GM23338 (cell line): ENCODE data around the gene NT5DC4. TPM values are rescaled to one million over a fixed set of nuclear protein-coding genes. Genes with fewer than 3 reads are reported as not detected.

Experiments
- ATAC-seq: fragments of 200-7000 bp; cut with Tn5 transposase; 3 replicates; pipeline ENCODE4 v1.9.1; 2020
- DNase-seq: peaks from one replicate; pipeline ENCODE4 v3.0.0-alpha.2; 2015; ENCODE audit warnings: low spot score
- H2AFZ ChIP-seq: fragments of 200-600 bp; sonication (generic); 2 replicates; pipeline ENCODE4 v1.8.0; 2016; ENCODE audit warnings: antibody characterized with exemption, mild to moderate bottlenecking, moderate library complexity
- H3F3A ChIP-seq: fragments of 200-600 bp; sonication (generic); replicated peaks from 2 replicates; pipeline ENCODE4 v1.8.0; 2017; ENCODE audit warnings: antibody characterized with exemption, mixed run types, low read depth
- H3K27ac ChIP-seq: fragments of 200-600 bp; sonication (generic); 2 replicates; pipeline ENCODE4 v1.6.1; 2016; ENCODE audit warnings: low read depth
- H3K27me3 ChIP-seq: fragments of 200-600 bp; sonication (generic); 2 replicates; pipeline ENCODE4 v1.8.0; 2016; ENCODE audit warnings: mild to moderate bottlenecking, mixed run types, moderate library complexity; ENCODE audit not compliant: insufficient read depth
- H3K36me3 ChIP-seq: fragments of 200-600 bp; sonication (generic); 2 replicates; pipeline ENCODE4 v1.8.0; 2016; ENCODE audit warnings: mild to moderate bottlenecking; ENCODE audit not compliant: insufficient read depth
- H3K4me1 ChIP-seq: fragments of 200-600 bp; sonication (generic); 2 replicates; pipeline ENCODE4 v1.8.0; 2016; ENCODE audit warnings: mild to moderate bottlenecking, moderate library complexity; ENCODE audit not compliant: insufficient read depth
- H3K4me2 ChIP-seq: fragments of 200-600 bp; sonication (generic); 2 replicates; pipeline ENCODE4 v1.7.1; 2017; ENCODE audit warnings: mixed run types
- H3K4me3 ChIP-seq: fragments of 200-600 bp; sonication (generic); 2 replicates; pipeline ENCODE4 v1.6.1; 2016; ENCODE audit warnings: mixed run types
- H3K79me2 ChIP-seq: fragments of 200-600 bp; sonication (generic); replicated peaks from 2 replicates; pipeline ENCODE4 v1.8.0; 2017; ENCODE audit warnings: mild to moderate bottlenecking; ENCODE audit not compliant: insufficient read depth
- H3K9me2 ChIP-seq: fragments of 200-600 bp; sonication (generic); 2 replicates; pipeline ENCODE4 v1.8.0; 2017; ENCODE audit not compliant: insufficient read depth
- H4K20me1 ChIP-seq: fragments of 200-600 bp; sonication (generic); replicated peaks from 2 replicates; pipeline ENCODE4 v1.8.0; 2017; ENCODE audit warnings: mild to moderate bottlenecking; ENCODE audit not compliant: insufficient read depth
- H3K27ac Mint-ChIP-seq: 2 replicates; pipeline ENCODE4 v1.8.0; 2020; ENCODE audit warnings: inconsistent platforms, mild to moderate bottlenecking, moderate library complexity, mixed read lengths
- H3K27me3 Mint-ChIP-seq: 3 replicates; pipeline ENCODE4 v1.8.0; 2022; ENCODE audit warnings: low read depth, mild to moderate bottlenecking, moderate library complexity, mixed read lengths, inconsistent platforms; ENCODE audit not compliant: insufficient read depth, poor library complexity
- H3K36me3 Mint-ChIP-seq: 3 replicates; pipeline ENCODE4 v1.8.0; 2021; ENCODE audit warnings: low read depth, mild to moderate bottlenecking, inconsistent platforms, moderate library complexity, mixed read lengths
- H3K4me1 Mint-ChIP-seq: 3 replicates; pipeline ENCODE4 v1.8.0; 2020; ENCODE audit warnings: mild to moderate bottlenecking, inconsistent platforms, mixed read lengths
- H3K4me3 Mint-ChIP-seq: 3 replicates; pipeline ENCODE4 v1.8.0; 2021; ENCODE audit warnings: moderate library complexity, mild to moderate bottlenecking, inconsistent platforms, mixed read lengths
- H3K9me3 Mint-ChIP-seq: 3 replicates; pipeline ENCODE4 v1.8.0; 2020; ENCODE audit warnings: moderate library complexity, mild to moderate bottlenecking, inconsistent platforms, mixed read lengths
- EZH2 ChIP-seq: fragments of 200-600 bp; sonication (generic); IDR thresholded peaks from one replicate; pipeline ENCODE4 v1.8.0; 2017; ENCODE audit warnings: antibody characterized with exemption, mild to moderate bottlenecking, low read depth; ENCODE audit not compliant: unreplicated experiment
- EZH2phosphoT487 ChIP-seq: fragments of 200-600 bp; sonication (generic); IDR thresholded peaks from one replicate; pipeline ENCODE4 v1.8.1; 2018; ENCODE audit warnings: antibody characterized with exemption; ENCODE audit not compliant: unreplicated experiment
- NANOG ChIP-seq: IDR thresholded peaks from 2 replicates; pipeline ENCODE4 v1.6.1; 2016; ENCODE audit warnings: antibody characterized with exemption, borderline replicate concordance
- ZNF114 ChIP-seq: fragments of 250-450 bp; sonication (Bioruptor Pico); IDR thresholded peaks from 2 replicates; pipeline ENCODE4 v1.5.0; 2020; ENCODE audit warnings: mild to moderate bottlenecking, moderate library complexity
- ZNF331 ChIP-seq: fragments of 250-450 bp; sonication (Bioruptor Pico); IDR thresholded peaks from 2 replicates; pipeline ENCODE4 v1.5.0; 2020; ENCODE audit warnings: low read depth, mild to moderate bottlenecking, moderate library complexity
- polyA plus RNA-seq: library from polyadenylated mRNA; unstranded; fragments of >200 nt; fragmentation: Nextera tagmentation; extraction: Ambion mirVana; gene quantifications from 2 replicates; pipeline ENCODE4 v1.2.1, GENCODE V29; 2016
- total RNA-seq: library from RNA; depleted of rRNA; stranded (reverse); fragments of >200 nt; shearing (Covaris generic); gene quantifications from 2 replicates; pipeline ENCODE4 v1.2.3, GENCODE V29; 2014
- TF ChIP-seq, protein P1 (sequence below): IDR thresholded peaks from one replicate; pipeline ENCODE4 v1.6.1; 2018; ENCODE audit warnings: antibody characterized with exemption; ENCODE audit not compliant: unreplicated experiment

NT5DC4 gene
- total and polyA plus RNA-seq, 2 experiments from 2014 or later = not detected

- DNase-seq (no peak), ATAC-seq (no peak)
- Histone ChIP-seq H3K4me2 (peak overlapping the region; percentile 35; the same call in 1 of the 2 replicates), H3K27me3 (no peaks in the 10 kb centered on the region), H3F3A (no peaks in the 10 kb centered on the region), H4K20me1 (no peaks in the 10 kb centered on the region), H3K79me2 (no peaks in the 10 kb centered on the region), H3K36me3 (no peaks in the 10 kb centered on the region), H3K4me1 (peaks cover 22% of the 10 kb centered on the region), H3K9me2 (peaks cover 16% of the 10 kb centered on the region), H3K27ac (no peak overlapping the region), H2AFZ (peak overlapping the region; percentile 43), H3K4me3 (no peak overlapping the region)
- Mint-ChIP-seq H3K4me3 (no peak overlapping the region), H3K9me3 (no peaks in the 10 kb centered on the region), H3K27ac (no peak overlapping the region), H3K36me3 (no peaks in the 10 kb centered on the region), H3K4me1 (peaks cover 26% of the 10 kb centered on the region), H3K27me3 (peaks cover 6% of the 10 kb centered on the region)
- no peak for TF ChIP-seq EZH2phosphoT487
- TF ChIP-seq, protein P1, sequence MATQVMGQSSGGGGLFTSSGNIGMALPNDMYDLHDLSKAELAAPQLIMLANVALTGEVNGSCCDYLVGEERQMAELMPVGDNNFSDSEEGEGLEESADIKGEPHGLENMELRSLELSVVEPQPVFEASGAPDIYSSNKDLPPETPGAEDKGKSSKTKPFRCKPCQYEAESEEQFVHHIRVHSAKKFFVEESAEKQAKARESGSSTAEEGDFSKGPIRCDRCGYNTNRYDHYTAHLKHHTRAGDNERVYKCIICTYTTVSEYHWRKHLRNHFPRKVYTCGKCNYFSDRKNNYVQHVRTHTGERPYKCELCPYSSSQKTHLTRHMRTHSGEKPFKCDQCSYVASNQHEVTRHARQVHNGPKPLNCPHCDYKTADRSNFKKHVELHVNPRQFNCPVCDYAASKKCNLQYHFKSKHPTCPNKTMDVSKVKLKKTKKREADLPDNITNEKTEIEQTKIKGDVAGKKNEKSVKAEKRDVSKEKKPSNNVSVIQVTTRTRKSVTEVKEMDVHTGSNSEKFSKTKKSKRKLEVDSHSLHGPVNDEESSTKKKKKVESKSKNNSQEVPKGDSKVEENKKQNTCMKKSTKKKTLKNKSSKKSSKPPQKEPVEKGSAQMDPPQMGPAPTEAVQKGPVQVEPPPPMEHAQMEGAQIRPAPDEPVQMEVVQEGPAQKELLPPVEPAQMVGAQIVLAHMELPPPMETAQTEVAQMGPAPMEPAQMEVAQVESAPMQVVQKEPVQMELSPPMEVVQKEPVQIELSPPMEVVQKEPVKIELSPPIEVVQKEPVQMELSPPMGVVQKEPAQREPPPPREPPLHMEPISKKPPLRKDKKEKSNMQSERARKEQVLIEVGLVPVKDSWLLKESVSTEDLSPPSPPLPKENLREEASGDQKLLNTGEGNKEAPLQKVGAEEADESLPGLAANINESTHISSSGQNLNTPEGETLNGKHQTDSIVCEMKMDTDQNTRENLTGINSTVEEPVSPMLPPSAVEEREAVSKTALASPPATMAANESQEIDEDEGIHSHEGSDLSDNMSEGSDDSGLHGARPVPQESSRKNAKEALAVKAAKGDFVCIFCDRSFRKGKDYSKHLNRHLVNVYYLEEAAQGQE = no peak
These were observed 62.4 kb downstream of the NT5DC4 start for GRCh38 chr2:112783187-112783714.

- Histone ChIP-seq H3K4me3 (peak within 1 kb of the TSS; percentile 16; the same call in 1 of the 2 replicates), H3K4me1 (peaks cover 22% of the 10 kb centered on the region), H3K27ac (no peak within 1 kb of the TSS), H3K79me2 (no peaks in the 10 kb centered on the region), H3K36me3 (no peaks in the 10 kb centered on the region), H2AFZ (peak within 1 kb of the TSS; percentile 43), H3F3A (no peaks in the 10 kb centered on the region), H3K4me2 (peak within 1 kb of the TSS; percentile 35), H3K9me2 (peaks cover 16% of the 10 kb centered on the region), H4K20me1 (no peaks in the 10 kb centered on the region), H3K27me3 (no peaks in the 10 kb centered on the region)
- H3K27ac Mint-ChIP-seq = no peak within 1 kb of the TSS; the same call in 1 of the 2 replicates
- H3K36me3 Mint-ChIP-seq = no peaks in the 10 kb centered on the region
- peak within 1 kb of the TSS; percentile 22 for H3K4me3 Mint-ChIP-seq
- H3K9me3 Mint-ChIP-seq = no peaks in the 10 kb centered on the region; the same call in 1 of the 3 replicates
- no peak for TF ChIP-seq ZNF114 (CRISPR knock-in tag)
- TF ChIP-seq ZNF331 (CRISPR knock-in tag) = no peak
- TF ChIP-seq NANOG = no peak
- no peak for TF ChIP-seq EZH2
- H3K27me3 Mint-ChIP-seq = peaks cover 6% of the 10 kb centered on the region
- ATAC-seq = peak; percentile 98
- peaks cover 26% of the 10 kb centered on the region for H3K4me1 Mint-ChIP-seq
- peak; percentile 87 for DNase-seq
These were observed 63.7 kb downstream of the NT5DC4 start, which contains the start of gene IL1A for GRCh38 chr2:112784199-112785189. Gene IL1A (minus strand): TSS chr2:112784493. CDS start chr2:112783770, 723 bp downstream.
